CD4-positive, alpha-beta T cell treated with Interleukin-15 for 1 hour (primary cell): Measurements from ENCODE around the gene PCSK6.

Experiments
- DNase-seq: peaks from one replicate; pipeline ENCODE4 v3.0.0-alpha.2; 2020

The PCSK6 gene

GRCh38 chr15:101322854-101323477, 166.5 kb downstream of the PCSK6 start:
- DNase-seq = no peak

GRCh38 chr15:101322016-101322695, 167.4 kb downstream of the PCSK6 start:
- no peak for DNase-seq

GRCh38 chr15:101320501-101321052, 168.9 kb downstream of the PCSK6 start:
- DNase-seq = peak; percentile 78

- peak; percentile 11 for DNase-seq
Observed at GRCh38 chr15:101318839-101319238, 170.7 kb downstream of the PCSK6 start.

- peak; percentile 7 for DNase-seq
Observed at GRCh38 chr15:101318147-101318819, 171.2 kb downstream of the PCSK6 start.

GRCh38 chr15:101317336-101317872, 172.1 kb downstream of the PCSK6 start:
- peak; percentile 4 for DNase-seq

GRCh38 chr15:101316529-101316928, 173.0 kb downstream of the PCSK6 start:
- DNase-seq = peak; percentile 2

GRCh38 chr15:101315736-101316135, 173.8 kb downstream of the PCSK6 start:
- DNase-seq = peak; percentile 10

GRCh38 chr15:101314336-101315125, 175.0 kb downstream of the PCSK6 start:
- DNase-seq = no peak

GRCh38 chr15:101313041-101313761, 176.3 kb downstream of the PCSK6 start:
- no peak for DNase-seq

- DNase-seq = no peak
Observed at GRCh38 chr15:101310508-101310907, 179.0 kb downstream of the PCSK6 start.

- DNase-seq = no peak
Observed at GRCh38 chr15:101310161-101310480, 179.4 kb downstream of the PCSK6 start.

- DNase-seq = no peak
Observed at GRCh38 chr15:101309436-101310160, 179.9 kb downstream of the PCSK6 start.

- DNase-seq = no peak
Observed at GRCh38 chr15:101308604-101309435, 180.7 kb downstream of the PCSK6 start.

- no peak for DNase-seq
Observed at GRCh38 chr15:101307897-101308603, 181.5 kb downstream of the PCSK6 start.

- DNase-seq = no peak
Observed at GRCh38 chr15:101307048-101307896, 182.2 kb downstream of the PCSK6 start.

GRCh38 chr15:101306341-101307047, 183.0 kb downstream of the PCSK6 start:
- DNase-seq = no peak

GRCh38 chr15:101305820-101306255, 183.7 kb downstream of the PCSK6 start:
- no peak for DNase-seq
